Endometrial microvascular endothelial cells (primary cell): ENCODE measurements around the gene BEAN1. TPM values are rescaled to one million over a fixed set of nuclear protein-coding genes. Genes with fewer than 3 reads are reported as not detected.

ENCODE experiments used
- in situ Hi-C: cut with HindIII; loops from 2 replicates; pipeline ENCODE4 v1.10.0; 2017; ENCODE audit warnings: low sequenced_read_pairs, low pct_unique_long_range_greater_than_20kb; ENCODE audit errors: inconsistent ontology term
- total RNA-seq: library from RNA; depleted of rRNA; stranded (reverse); fragments of >200 nt; gene quantifications from one replicate; pipeline ENCODE4 v1.2.3, GENCODE V29; 2015; ENCODE audit errors: inconsistent ontology term

BEAN1 gene
- total RNA-seq: not detected

DNA sequence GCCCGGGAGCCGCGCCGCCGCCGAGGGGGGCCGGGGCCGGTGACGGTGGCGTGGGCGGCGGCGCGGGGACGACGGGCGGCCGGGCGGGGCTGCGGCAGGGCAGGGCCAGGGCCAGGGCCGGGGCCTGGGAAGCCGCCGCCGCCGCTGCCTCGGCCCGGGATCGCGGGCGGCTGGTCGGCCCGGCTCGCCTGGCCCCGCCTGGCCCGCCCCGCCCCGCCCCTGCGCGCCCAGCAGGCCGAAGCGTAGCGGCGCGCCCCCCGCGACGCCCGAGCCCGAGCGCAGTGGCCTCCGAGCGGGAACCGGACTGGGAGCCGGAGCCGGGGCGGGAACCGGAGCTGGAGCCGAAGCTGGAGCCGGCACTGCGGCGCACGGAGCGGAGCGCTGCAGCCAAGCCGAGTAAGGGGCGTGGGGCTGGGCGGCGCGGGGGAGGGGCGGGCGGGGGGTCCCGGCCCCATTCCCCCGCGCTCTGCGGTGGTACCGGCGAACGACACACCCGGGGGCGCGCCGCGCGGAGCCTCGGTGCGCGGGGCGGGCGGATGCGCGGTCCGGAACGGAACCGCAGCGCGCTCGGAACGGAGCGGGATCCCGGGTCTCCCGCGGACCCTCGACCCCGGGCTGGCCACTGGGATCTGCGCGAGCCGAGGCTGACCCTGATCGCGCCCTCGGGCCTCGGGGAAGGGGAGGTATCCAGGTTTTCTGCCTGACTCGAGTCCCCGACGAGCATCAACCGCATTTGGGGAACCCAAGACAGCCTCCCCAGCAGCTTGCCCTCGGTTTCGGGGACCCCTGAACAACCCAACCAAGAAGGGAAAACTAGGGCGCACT is at the start of gene BEAN1:
Gene BEAN1, plus strand, starts transcription at position 260 of the 825 bp plus-strand sequence. CDS start 10,382 bp downstream, outside the sequence.
- in situ Hi-C loops: no loop called here

DNA sequence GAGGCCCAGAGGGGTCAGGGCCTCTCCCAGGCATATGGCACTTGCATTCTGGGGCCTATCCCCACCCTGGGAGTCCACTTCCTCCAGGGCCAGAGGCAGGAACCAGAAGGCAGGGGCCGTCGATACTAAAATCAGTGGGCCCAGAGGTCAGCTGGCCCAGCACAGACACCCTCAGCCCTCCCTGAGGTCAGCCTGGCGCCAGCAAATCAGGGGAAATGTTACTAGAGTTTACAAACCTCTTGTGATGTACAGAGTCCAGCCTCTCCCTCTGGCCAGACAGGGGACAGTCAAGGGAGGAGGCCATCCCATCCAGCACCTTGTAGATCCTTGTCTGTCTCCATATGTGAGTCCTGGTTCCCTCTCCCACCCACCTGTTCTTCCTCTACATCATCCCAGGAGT is 49.8 kb upstream of the BEAN1 start:
- in situ Hi-C loops: no loop called here

GRCh38 chr16:66378741-66379570 is 48.1 kb upstream of the BEAN1 start:
- in situ Hi-C loops: no loop called here

- in situ Hi-C loops: no loop called here
Observed at GRCh38 chr16:66379571-66379941, 47.5 kb upstream of the BEAN1 start.

DNA sequence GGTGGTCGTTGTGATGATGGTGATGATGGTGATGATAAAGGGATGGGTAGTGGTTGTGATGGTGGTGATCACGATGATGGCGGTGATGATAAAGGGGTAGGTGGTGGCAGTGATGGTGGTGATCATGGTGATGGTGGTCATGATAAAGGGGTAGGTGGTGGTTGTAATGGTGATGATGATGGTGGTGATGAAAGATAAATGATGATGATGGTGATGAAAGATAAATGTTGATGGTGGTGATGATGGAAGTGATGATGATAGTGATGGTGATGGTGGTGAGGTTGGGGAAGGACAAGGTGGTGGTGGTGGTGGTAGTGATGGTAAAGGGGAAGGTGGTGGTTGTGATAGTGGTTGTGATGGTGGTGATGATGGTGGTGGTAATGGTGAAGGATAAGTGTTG is 46.7 kb upstream of the BEAN1 start:
- in situ Hi-C loops: no loop called here

- in situ Hi-C loops: no loop called here
Observed at GRCh38 chr16:66381585-66382170, 45.4 kb upstream of the BEAN1 start.

DNA sequence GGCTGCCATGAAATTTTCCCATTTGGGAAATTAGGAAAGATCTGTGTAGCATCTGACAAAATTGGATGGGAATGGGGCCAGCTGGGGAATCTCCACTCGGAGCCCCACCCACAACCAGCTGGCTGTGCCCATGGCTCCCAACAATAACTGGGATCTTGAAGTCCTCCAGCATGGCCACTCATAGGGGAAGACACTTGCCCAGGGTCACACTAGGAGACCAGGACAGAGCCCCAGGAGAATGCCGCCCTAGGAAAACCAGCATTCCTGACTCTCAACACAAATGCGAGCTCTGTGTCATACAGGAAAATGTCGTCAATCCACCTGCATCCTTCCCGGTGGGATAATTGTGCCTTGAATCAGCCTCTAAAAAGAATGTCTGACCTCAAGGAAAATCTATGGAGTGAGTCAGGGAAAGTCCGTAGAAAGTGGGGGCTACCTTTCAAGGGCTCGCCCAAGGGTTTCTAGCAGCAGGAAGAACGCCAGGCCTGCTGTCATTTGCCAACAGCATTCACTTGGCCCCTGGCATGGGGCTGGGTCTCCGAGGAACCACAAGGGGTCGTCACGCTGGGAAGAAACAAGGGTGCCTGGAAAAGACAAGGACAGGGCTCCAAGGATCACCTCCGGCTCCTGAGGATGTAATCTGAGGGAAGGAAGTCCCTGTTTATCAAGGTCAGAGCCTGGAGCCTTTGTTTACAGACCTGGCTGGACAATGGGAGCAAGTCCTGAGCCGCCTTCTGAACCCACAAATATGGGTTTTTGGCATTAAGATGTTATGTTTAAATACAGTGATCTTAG is 44.7 kb upstream of the BEAN1 start:
- in situ Hi-C loops: no loop called here

DNA sequence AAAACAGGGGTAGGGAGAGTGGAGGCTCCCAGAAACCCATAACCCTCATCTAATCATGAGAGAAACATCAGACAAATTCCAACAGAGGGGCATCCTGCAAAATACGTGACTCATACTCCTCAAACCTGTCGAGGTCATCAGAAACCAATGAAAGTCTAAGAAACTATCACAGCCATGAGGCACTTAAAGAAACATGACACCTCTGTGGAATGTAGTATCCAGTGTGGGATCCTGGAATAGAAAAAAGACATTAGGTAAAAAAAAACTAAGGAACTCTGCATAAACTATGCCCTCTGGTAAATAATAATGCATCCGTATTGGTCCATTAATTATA is 44.2 kb upstream of the BEAN1 start:
- in situ Hi-C loops: no loop called here

DNA sequence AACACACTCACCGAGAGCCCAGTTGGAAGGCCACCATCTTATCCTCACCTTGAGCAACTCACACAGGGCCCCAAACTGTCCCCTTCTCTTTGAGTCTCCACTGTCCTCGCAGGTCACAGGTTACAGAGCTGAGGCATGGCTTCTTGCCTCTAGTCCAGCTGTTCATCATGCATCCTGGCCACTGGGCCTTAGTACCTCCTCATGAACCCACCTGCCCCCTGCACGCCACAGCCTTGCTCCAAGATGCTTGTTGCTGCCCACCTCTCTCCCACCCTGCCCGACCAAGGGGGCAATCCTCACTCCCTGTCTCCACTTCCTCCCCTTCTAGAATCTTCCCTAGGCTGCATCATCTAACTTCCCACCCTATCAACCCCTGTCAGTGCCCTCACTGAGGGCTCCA is 43.5 kb upstream of the BEAN1 start:
- in situ Hi-C loops: no loop called here

- in situ Hi-C loops: no loop called here
Observed at GRCh38 chr16:66385415-66385814, 41.7 kb upstream of the BEAN1 start.

- in situ Hi-C loops: no loop called here
Observed at GRCh38 chr16:66386629-66387622, 40.2 kb upstream of the BEAN1 start.

DNA sequence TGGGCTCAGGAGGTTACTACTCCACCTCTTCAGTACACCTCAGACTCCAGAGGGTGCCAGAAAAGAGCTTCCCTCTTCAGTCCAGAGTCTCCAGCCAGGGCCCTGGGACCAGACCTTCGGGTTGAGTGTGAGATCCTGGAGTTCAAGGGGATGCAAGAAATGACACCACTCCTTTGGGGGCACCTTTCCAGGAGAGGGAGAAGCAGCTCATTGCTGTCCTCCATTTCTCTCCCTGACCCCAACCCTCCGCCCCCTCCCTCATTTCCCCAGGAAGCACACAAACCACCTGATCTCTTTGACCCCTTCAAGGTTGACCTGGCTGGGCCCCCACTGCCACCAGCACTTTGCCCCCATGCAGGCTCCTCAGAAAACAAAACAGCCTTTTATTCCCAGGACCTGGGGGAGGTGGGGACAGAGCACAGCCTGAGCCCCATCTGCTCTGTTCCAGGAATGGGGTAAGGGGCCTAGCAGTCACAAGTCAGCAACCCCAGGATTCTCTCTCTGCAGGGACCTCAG is 39.2 kb upstream of the BEAN1 start:
- in situ Hi-C loops: no loop called here

- in situ Hi-C loops: no loop called here
Observed at GRCh38 chr16:66388350-66389139, 38.5 kb upstream of the BEAN1 start.

GRCh38 chr16:66389256-66390176 is 37.6 kb upstream of the BEAN1 start:
- in situ Hi-C loops: no loop called here

DNA sequence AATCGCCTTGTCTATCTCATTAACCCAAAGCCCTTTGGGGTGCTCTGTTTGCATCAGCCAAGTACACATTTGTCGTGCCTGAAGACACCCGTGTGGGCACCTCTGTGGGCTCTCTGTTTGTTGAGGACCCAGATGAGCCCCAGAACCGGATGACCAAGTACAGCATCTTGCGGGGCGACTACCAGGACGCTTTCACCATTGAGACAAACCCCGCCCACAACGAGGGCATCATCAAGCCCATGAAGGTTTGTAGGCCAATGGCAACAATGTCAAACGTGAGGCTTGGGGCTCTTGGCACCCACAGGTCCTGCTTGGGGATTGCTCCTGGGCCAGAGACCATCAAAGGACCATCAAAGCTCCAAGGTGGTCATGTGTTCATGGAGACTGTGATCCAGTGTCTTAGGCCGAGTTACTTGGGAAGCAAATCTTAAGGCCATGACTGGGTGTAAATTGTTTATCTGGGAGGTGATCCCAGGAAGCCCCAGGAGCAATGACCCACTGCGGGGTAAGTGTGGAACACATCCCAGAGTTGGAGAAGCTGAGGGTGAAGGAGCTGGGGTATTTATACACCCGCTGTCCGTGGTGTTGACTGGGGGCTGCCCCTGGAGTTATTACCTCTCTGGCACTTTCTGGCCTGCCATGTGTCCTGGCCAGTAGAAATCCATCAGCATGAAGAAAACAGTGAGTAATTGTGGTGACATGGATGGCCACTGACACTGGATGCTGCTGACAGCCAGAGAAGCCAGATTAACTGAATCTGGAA is 36.6 kb upstream of the BEAN1 start:
- in situ Hi-C loops: no loop called here
